Adrenal gland (tissue), 12 donors: ENCODE results near the gene UNC13B. TPM values are rescaled to one million over a fixed set of nuclear protein-coding genes. Genes with fewer than 3 reads are reported as not detected.

Experiments used
- DNase-seq, 7 donors: peaks; one replicate each; pipeline ENCODE4 v3.0.0-alpha.2; 2019 to 2020
- H3K27ac ChIP-seq, 5 donors: fragments of 200-600 bp; sonication (generic) in 4 of 5; 1 replicate in 3 of 5; 2 replicates in 2 of 5; pipeline versions ENCODE4 v1.5.1 to v1.8.0; 2016 to 2020; ENCODE audit warnings: mild to moderate bottlenecking in 1 of 5
- H3K27me3 ChIP-seq: fragments of 200-600 bp; 2 replicates; pipeline ENCODE4 v1.8.0; 2021
- H3K36me3 ChIP-seq, 2 donors: fragments of 200-600 bp; replicated peaks in 1 of 2; 1 replicate in 1 of 2; 2 replicates in 1 of 2; pipeline versions ENCODE4 v1.5.1 to v1.8.0; 2018 to 2022
- H3K4me1 ChIP-seq, 2 donors: fragments of 200-600 bp; replicated peaks in 1 of 2; 1 replicate in 1 of 2; 2 replicates in 1 of 2; pipeline versions ENCODE4 v1.5.1 to v1.8.0; 2018 to 2021
- H3K4me3 ChIP-seq, 4 donors: fragments of 200-600 bp; sonication (generic) in 3 of 4; one replicate each; pipeline ENCODE4 v1.5.1; 2016 to 2018
- H3K9me3 ChIP-seq, 3 donors: fragments of 200-600 bp; sonication (generic) in 1 of 3; replicated peaks in 1 of 3; 1 replicate in 2 of 3; 2 replicates in 1 of 3; pipeline versions ENCODE4 v1.5.1 to v1.8.0; 2016 to 2021
- POLR2A ChIP-seq, 2 donors: fragments of 450-650 bp; IDR thresholded peaks; one replicate each; pipeline ENCODE4 v1.6.1; 2017; ENCODE audit warnings: antibody characterized with exemption in 2 of 2, mild to moderate bottlenecking in 2 of 2, moderate library complexity in 1 of 2
- WGBS, 4 donors: extraction: QIAGEN DNeasy Blood & Tissue Kit in 2 of 4; methylation state at CpG; one replicate each; pipeline versions ENCODE4 v1.1.5 to v1.1.7; 2013 to 2017; 5-methylcytosine and 5-hydroxymethylcytosine counted together
- intact Hi-C, 2 donors: fragments of 100-400 bp; cut with DNase I; formaldehyde crosslinking; loops; one replicate each; pipeline versions ENCODE4 v1.14.1 to v1.15.0; 2022 to 2023
- polyA plus RNA-seq, 3 donors: library from polyadenylated mRNA; stranded (reverse); fragments of 200-250 nt in 2 of 3; fragments of 350-450 nt in 1 of 3; fragmentation: Illumina TruSeq in 1 of 3; extraction: RNeasy Lipid Tissue Mini Kit (QIAGEN cat#74804) in 1 of 3; gene quantifications; one replicate each; pipeline ENCODE4 v1.2.3, GENCODE V29; 2013 to 2014
- total RNA-seq, 9 donors: library from RNA; depleted of rRNA in 4 of 9; stranded (reverse); fragments of >200 nt in 4 of 9; fragments of 120-200 nt in 1 of 9; fragmentation: NEBNext Ultra II Directional in 1 of 9; extraction: Animal tissue kit (Norgen Biotek cat#: 25700) in 1 of 9; gene quantifications; one replicate each; pipeline versions ENCODE4 v1.1.0 to v1.2.4, GENCODE V29; 2013 to 2023
- TF ChIP-seq, protein P1 (sequence below), 6 experiments: fragments of 450-650 bp in 4 of 6; fragments of 200-600 bp in 2 of 6; sonication (generic) in 1 of 6; IDR thresholded peaks; 1 replicate in 5 of 6; 2 replicates in 1 of 6; pipeline versions ENCODE4 v1.5.1 to v1.8.0; 2016 to 2021; ENCODE audit warnings: antibody characterized with exemption in 6 of 6, mild to moderate bottlenecking in 2 of 6, moderate library complexity in 1 of 6
- donor health status: healthy with polysubstance abuse.
- donor health status: Bipolar disorder and iron deficiency.
- donor health status: DM: yes; HTN: yes; CAD: no.
- donor health status: DM: no; HTN: no; CAD: no.
- donor health status: DM: no; HTN: no; CAD: no.
- donor health status: DM: yes; HTN: yes; CAD: no.

Gene UNC13B
- total and polyA plus RNA-seq, 12 donors = 11.1 to 42.2 (median 30.5) TPM

GRCh38 chr9:35452481-35452880 is 290.7 kb downstream of the UNC13B start:
- H3K4me1 ChIP-seq = no peaks in the 10 kb centered on the region
- TF ChIP-seq, protein P1, sequence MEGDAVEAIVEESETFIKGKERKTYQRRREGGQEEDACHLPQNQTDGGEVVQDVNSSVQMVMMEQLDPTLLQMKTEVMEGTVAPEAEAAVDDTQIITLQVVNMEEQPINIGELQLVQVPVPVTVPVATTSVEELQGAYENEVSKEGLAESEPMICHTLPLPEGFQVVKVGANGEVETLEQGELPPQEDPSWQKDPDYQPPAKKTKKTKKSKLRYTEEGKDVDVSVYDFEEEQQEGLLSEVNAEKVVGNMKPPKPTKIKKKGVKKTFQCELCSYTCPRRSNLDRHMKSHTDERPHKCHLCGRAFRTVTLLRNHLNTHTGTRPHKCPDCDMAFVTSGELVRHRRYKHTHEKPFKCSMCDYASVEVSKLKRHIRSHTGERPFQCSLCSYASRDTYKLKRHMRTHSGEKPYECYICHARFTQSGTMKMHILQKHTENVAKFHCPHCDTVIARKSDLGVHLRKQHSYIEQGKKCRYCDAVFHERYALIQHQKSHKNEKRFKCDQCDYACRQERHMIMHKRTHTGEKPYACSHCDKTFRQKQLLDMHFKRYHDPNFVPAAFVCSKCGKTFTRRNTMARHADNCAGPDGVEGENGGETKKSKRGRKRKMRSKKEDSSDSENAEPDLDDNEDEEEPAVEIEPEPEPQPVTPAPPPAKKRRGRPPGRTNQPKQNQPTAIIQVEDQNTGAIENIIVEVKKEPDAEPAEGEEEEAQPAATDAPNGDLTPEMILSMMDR (IDR thresholded peaks at IDR 0.05) = no peak
- no peak for TF ChIP-seq POLR2A (IDR thresholded peaks at IDR 0.05)
- no peaks in the 10 kb centered on the region for H3K9me3 ChIP-seq
- no peak overlapping the region for H3K27ac ChIP-seq
- intact Hi-C loops = no loop called here
- no peaks in the 10 kb centered on the region for H3K36me3 ChIP-seq
- H3K27me3 ChIP-seq = no peaks in the 10 kb centered on the region
- WGBS, 4 donors = 83 to 100% (median 91%) methylated on average over 1 to 2 of the region's 2 CpGs
- no peak overlapping the region for H3K4me3 ChIP-seq
- DNase-seq = no peak

GRCh38 chr9:35453786-35454185 is 292.0 kb downstream of the UNC13B start:
- TF ChIP-seq POLR2A (IDR thresholded peaks at IDR 0.05) = no peak
- TF ChIP-seq, protein P1 (IDR thresholded peaks at IDR 0.05) = no peak
- Histone ChIP-seq H3K4me3 (no peak overlapping the region), H3K9me3 (no peaks in the 10 kb centered on the region), H3K4me1 (no peaks in the 10 kb centered on the region), H3K27ac (no peak overlapping the region), H3K36me3 (no peaks in the 10 kb centered on the region), H3K27me3 (no peaks in the 10 kb centered on the region)
- DNase-seq = no peak
- WGBS, 4 donors = 82 to 94% (median 86%) methylated on average over 2 of the region's 2 CpGs
- intact Hi-C loops = no loop called here

Other genes with a start within 250 kb of the UNC13B start
- gene PHF24, start 203.7 kb upstream of the UNC13B start, total RNA-seq = 1 to 10 TPM in 1 of 9 donors, under 1 TPM in 7, not detected in 1; 0.09 to 1.7 (median 0.19) TPM
- gene PHF24, start 203.7 kb upstream of the UNC13B start, polyA plus RNA-seq = under 1 TPM; 0.13 to 0.16 (median 0.16) TPM
- 10 to 100 TPM in 7 of 9 donors, 1 to 10 TPM in 2; 6.2 to 22.4 (median 13.3) TPM for gene DNAJB5, start 172.3 kb upstream of the UNC13B start, total RNA-seq
- 10 to 100 TPM; 13.4 to 19.8 (median 16.6) TPM for gene DNAJB5, start 172.3 kb upstream of the UNC13B start, polyA plus RNA-seq
- gene VCP, start 89.4 kb upstream of the UNC13B start, total RNA-seq = 100 to 1,000 TPM; 193 to 555 (median 253) TPM
- 100 to 1,000 TPM in 1 of 3 donors, 10 to 100 TPM in 2; 65.1 to 393 (median 73.9) TPM for gene VCP, start 89.4 kb upstream of the UNC13B start, polyA plus RNA-seq
- 10 to 100 TPM in 7 of 9 donors, 1 to 10 TPM in 2; 7.6 to 28.2 (median 12.6) TPM for gene FANCG, start 82.1 kb upstream of the UNC13B start, total RNA-seq
- 10 to 100 TPM in 2 of 3 donors, 1 to 10 TPM in 1; 5.5 to 31.2 (median 26.5) TPM for gene FANCG, start 82.1 kb upstream of the UNC13B start, polyA plus RNA-seq
- 10 to 100 TPM; 19.7 to 37.4 (median 32.1) TPM for gene PIGO, start 65.4 kb upstream of the UNC13B start, total RNA-seq
- gene PIGO, start 65.4 kb upstream of the UNC13B start, polyA plus RNA-seq = 10 to 100 TPM; 24.4 to 28.4 (median 24.9) TPM
- 100 to 1,000 TPM; 132 to 186 (median 146) TPM for gene STOML2, start 58.9 kb upstream of the UNC13B start, total RNA-seq
- gene STOML2, start 58.9 kb upstream of the UNC13B start, polyA plus RNA-seq = 100 to 1,000 TPM in 1 of 3 donors, 10 to 100 TPM in 2; 47.9 to 105 (median 69.2) TPM
- gene ATOSB, start 46.1 kb upstream of the UNC13B start, total RNA-seq = 10 to 100 TPM; 12.1 to 20.4 (median 16.9) TPM
- 10 to 100 TPM; 18.3 to 51.2 (median 25.3) TPM for gene ATOSB, start 46.1 kb upstream of the UNC13B start, polyA plus RNA-seq